H1 (cell line): ENCODE results near the gene SPATA25. TPM values are rescaled to one million over a fixed set of nuclear protein-coding genes. Genes with fewer than 3 reads are reported as not detected.

Source experiments
- CTCF ChIA-PET: fragments of 300-600 bp; sonication (Branson Sonifier 250); formaldehyde crosslinking; loops from one replicate; lab custom pipeline; 2021; ENCODE audit not compliant: partially characterized antibody; lab: Charles Lee
- POLR2A ChIA-PET: fragments of 300-600 bp; sonication (Branson Sonifier 250); formaldehyde crosslinking; loops from one replicate; lab custom pipeline; 2021; ENCODE audit warnings: inconsistent platforms; ENCODE audit not compliant: partially characterized antibody; lab: Charles Lee
- DNase-seq, 2 experiments: peaks; one replicate each; pipeline versions ENCODE4 v3.0.0 to v3.0.0-alpha.2; 2010 to 2022; ENCODE audit warnings: low spot score in 2 of 2, low read depth in 1 of 2, mixed read lengths in 1 of 2
- FAIRE-seq: peaks from 2 replicates; lab custom pipeline; 2011; peaks lifted over from hg19 to GRCh38; lab: Jason Lieb, UNC
- H2AFZ ChIP-seq: 2 replicates; pipeline ENCODE4 v1.8.1; 2012; ENCODE audit warnings: low read length, inconsistent platforms
- H2AK5ac ChIP-seq: 2 replicates; pipeline ENCODE4 v1.6.1; 2013; ENCODE audit warnings: low read depth, low read length
- H2BK120ac ChIP-seq: replicated peaks from 2 replicates; pipeline ENCODE3; 2013; ENCODE audit warnings: low read depth, low read length, inconsistent platforms
- H2BK12ac ChIP-seq: 2 replicates; pipeline ENCODE4 v1.6.1; 2013; ENCODE audit warnings: low read depth, low read length
- H2BK15ac ChIP-seq: 2 replicates; pipeline ENCODE4 v1.6.1; 2013; ENCODE audit warnings: low read length
- H2BK20ac ChIP-seq: 2 replicates; pipeline ENCODE4 v1.6.1; 2013; ENCODE audit warnings: low read length
- H2BK5ac ChIP-seq: 2 replicates; pipeline ENCODE4 v1.6.1; 2013; ENCODE audit warnings: low read depth, low read length
- H3K14ac ChIP-seq: 2 replicates; pipeline ENCODE4 v1.6.1; 2013; ENCODE audit warnings: inconsistent platforms; ENCODE audit not compliant: insufficient read length
- H3K18ac ChIP-seq: 2 replicates; pipeline ENCODE4 v1.6.1; 2013; ENCODE audit warnings: low read length; ENCODE audit errors: extremely low read depth
- H3K23ac ChIP-seq: 2 replicates; pipeline ENCODE4 v1.6.1; 2013; ENCODE audit warnings: inconsistent platforms; ENCODE audit not compliant: insufficient read length
- H3K23me2 ChIP-seq: 2 replicates; pipeline ENCODE4 v1.6.1; 2013; ENCODE audit warnings: low read depth, low read length
- H3K27ac ChIP-seq: 2 replicates; pipeline ENCODE4 v1.6.1; 2011; ENCODE audit warnings: low read depth, low read length, inconsistent platforms
- H3K27me3 ChIP-seq, 4 experiments: replicated peaks in 1 of 4; 1 replicate in 1 of 4; 2 replicates in 3 of 4; pipeline versions ENCODE4 v1.6.1 to v1.8.1; 2011 to 2013; ENCODE audit warnings: low read length in 3 of 4, mild to moderate bottlenecking in 3 of 4, inconsistent platforms in 2 of 4, mixed read lengths in 2 of 4, moderate library complexity in 1 of 4; ENCODE audit not compliant: control insufficient read depth in 3 of 4, insufficient read depth in 3 of 4; ENCODE audit errors: extremely low read depth in 1 of 4
- H3K36me3 ChIP-seq, 4 experiments: 2 replicates each; pipeline versions ENCODE4 v1.6.1 to v1.8.1; 2011 to 2013; ENCODE audit warnings: mild to moderate bottlenecking in 4 of 4, low read length in 3 of 4, moderate library complexity in 2 of 4, control low read depth in 1 of 4, inconsistent platforms in 1 of 4; ENCODE audit not compliant: insufficient read depth in 4 of 4, control insufficient read depth in 2 of 4
- H3K4ac ChIP-seq: replicated peaks from 2 replicates; pipeline ENCODE3; 2013; ENCODE audit warnings: low read length, low read depth, mixed read lengths, inconsistent platforms; ENCODE audit not compliant: insufficient read length
- H3K4me1 ChIP-seq, 4 experiments: replicated peaks in 1 of 4; 1 replicate in 1 of 4; 2 replicates in 3 of 4; pipeline versions ENCODE4 v1.6.1 to v1.8.1; 2011 to 2013; ENCODE audit warnings: low read length in 3 of 4, inconsistent platforms in 2 of 4, mixed read lengths in 1 of 4; ENCODE audit not compliant: insufficient read depth in 4 of 4, control insufficient read depth in 3 of 4
- H3K4me2 ChIP-seq, 2 experiments: 2 replicates each; pipeline versions ENCODE4 v1.6.1 to v1.8.1; 2011 to 2013; ENCODE audit warnings: low read depth in 2 of 2, low read length in 2 of 2, control low read depth in 1 of 2, inconsistent platforms in 1 of 2, mild to moderate bottlenecking in 1 of 2; ENCODE audit not compliant: insufficient read depth in 1 of 2
- H3K4me3 ChIP-seq, 4 experiments: fragments of 200-600, 300-600 bp in 1 of 4; sonication (generic), shearing (Covaris generic), sonication (Bioruptor Twin) in 1 of 4; 2 replicates each; pipeline versions ENCODE4 v1.5.1 to v1.8.1; 2011 to 2016; ENCODE audit warnings: low read length in 4 of 4, low read depth in 3 of 4, control low read depth in 2 of 4, inconsistent platforms in 2 of 4, mild to moderate bottlenecking in 2 of 4, mixed read lengths in 1 of 4, moderate library complexity in 1 of 4; ENCODE audit not compliant: insufficient read depth in 2 of 4; ENCODE audit errors: extremely low read depth in 1 of 4
- H3K56ac ChIP-seq: replicated peaks from 2 replicates; pipeline ENCODE3; 2013; ENCODE audit warnings: low read depth, mild to moderate bottlenecking, mixed read lengths, low read length, inconsistent platforms; ENCODE audit not compliant: insufficient read length
- H3K79me1 ChIP-seq: 2 replicates; pipeline ENCODE4 v1.6.1; 2013; ENCODE audit warnings: low read depth, low read length, control low read depth
- H3K79me2 ChIP-seq, 2 experiments: 2 replicates each; pipeline versions ENCODE4 v1.6.1 to v1.8.1; 2012 to 2013; ENCODE audit warnings: low read length in 2 of 2, mild to moderate bottlenecking in 2 of 2, inconsistent platforms in 1 of 2; ENCODE audit not compliant: insufficient read depth in 2 of 2, control insufficient read depth in 1 of 2
- H3K9ac ChIP-seq, 4 experiments: replicated peaks in 1 of 4; 1 replicate in 1 of 4; 2 replicates in 3 of 4; pipeline versions ENCODE4 v1.6.1 to v1.8.1; 2011 to 2013; ENCODE audit warnings: low read depth in 3 of 4, low read length in 3 of 4, control low read depth in 2 of 4, mild to moderate bottlenecking in 2 of 4, moderate library complexity in 2 of 4, inconsistent platforms in 1 of 4; ENCODE audit errors: extremely low read depth in 1 of 4
- H3K9me3 ChIP-seq, 2 experiments: 2 replicates each; pipeline versions ENCODE4 v1.6.1 to v1.8.1; 2012 to 2013; ENCODE audit warnings: mild to moderate bottlenecking in 2 of 2, moderate library complexity in 2 of 2, control low read depth in 1 of 2, inconsistent platforms in 1 of 2, low read depth in 1 of 2, low read length in 1 of 2, mixed read lengths in 1 of 2; ENCODE audit not compliant: insufficient read depth in 2 of 2
- H4K20me1 ChIP-seq, 2 experiments: replicated peaks in 1 of 2; 2 replicates each; pipeline versions ENCODE3 to v1.8.1; 2011 to 2013; ENCODE audit warnings: inconsistent platforms in 2 of 2, low read length in 2 of 2, mild to moderate bottlenecking in 1 of 2; ENCODE audit not compliant: insufficient read depth in 2 of 2, control insufficient read depth in 1 of 2
- H4K5ac ChIP-seq: 2 replicates; pipeline ENCODE4 v1.6.1; 2013; ENCODE audit warnings: low read length, low read depth, mixed read lengths, inconsistent platforms; ENCODE audit not compliant: insufficient read length
- H4K8ac ChIP-seq: 2 replicates; pipeline ENCODE4 v1.8.0; 2013; ENCODE audit warnings: mild to moderate bottlenecking, moderate library complexity, low read length, inconsistent platforms; ENCODE audit not compliant: insufficient read depth; ENCODE audit errors: extremely low read depth
- H4K91ac ChIP-seq: replicated peaks from 2 replicates; pipeline ENCODE3; 2013; ENCODE audit warnings: low read length, mixed read lengths, inconsistent platforms; ENCODE audit not compliant: insufficient read length
- CHD1 ChIP-seq: IDR thresholded peaks from 2 replicates; pipeline ENCODE4 v1.6.1; 2012; ENCODE audit warnings: low read depth, low read length, improper control_type of control experiment
- HDAC2 ChIP-seq, 2 experiments: fragments of 300-600 bp in 1 of 2; sonication (generic) in 1 of 2; IDR thresholded peaks; 2 replicates each; pipeline ENCODE4 v1.6.1; 2011 to 2012; ENCODE audit warnings: low read depth in 2 of 2, low read length in 2 of 2, mild to moderate bottlenecking in 2 of 2, moderate library complexity in 2 of 2, borderline replicate concordance in 1 of 2, inconsistent platforms in 1 of 2
- JUND ChIP-seq: IDR thresholded peaks from 2 replicates; pipeline ENCODE4 v1.6.1; 2011; ENCODE audit warnings: mild to moderate bottlenecking, improper control_type of control experiment, low read length
- RFX5 ChIP-seq: IDR thresholded peaks from 2 replicates; pipeline ENCODE4 v1.6.1; 2011; ENCODE audit warnings: low read depth, low read length, improper control_type of control experiment, borderline replicate concordance
- SIX5 ChIP-seq: IDR thresholded peaks from 2 replicates; pipeline ENCODE4 v1.6.1; 2011; ENCODE audit warnings: mild to moderate bottlenecking, low read depth, low read length
- SP4 ChIP-seq: IDR thresholded peaks from 2 replicates; pipeline ENCODE4 v1.6.1; 2012; ENCODE audit warnings: low read length, inconsistent platforms
- TAF1 ChIP-seq: IDR thresholded peaks from 2 replicates; pipeline ENCODE4 v1.6.1; 2011; ENCODE audit warnings: mild to moderate bottlenecking, low read depth, low read length
- WGBS, 2 experiments: shearing (Covaris generic) in 1 of 2; methylation state at CpG; one replicate each; pipeline versions ENCODE4 v1.1.6 to v1.1.7; 2013 to 2015; ENCODE audit warnings: low lambda C conversion rate in 2 of 2, mixed read lengths in 2 of 2, inconsistent platforms in 1 of 2, low coverage in 1 of 2, missing lambda C conversion rate in 1 of 2; ENCODE audit not compliant: insufficient replicate concordance in 2 of 2, insufficient coverage in 1 of 2, insufficient read length in 1 of 2; ENCODE audit errors: extremely low coverage in 1 of 2, missing lambda C conversion rate in 1 of 2; 5-methylcytosine and 5-hydroxymethylcytosine counted together
- polyA plus RNA-seq, 7 experiments: library from polyadenylated mRNA; depleted of rRNA in 3 of 7; stranded (reverse) in 5 of 7; unstranded in 2 of 7; fragments of >200 nt in 5 of 7; fragments of 200-250 nt in 2 of 7; gene quantifications; 1 replicate in 5 of 7; 2 replicates in 1 of 7; 4 replicates in 1 of 7; pipeline versions ENCODE4 v1.2.1 to v1.2.3, GENCODE V29; 2011 to 2013; ENCODE audit warnings: missing spikeins in 2 of 7, mixed read lengths in 2 of 7
- total RNA-seq: library from RNA; stranded (reverse); fragmentation: NEBNext Ultra II Directional; extraction: Animal tissue kit (Norgen Biotek cat#: 25700); gene quantifications from 2 replicates; pipeline ENCODE4 v1.2.1, GENCODE V29; 2021
- TF ChIP-seq, protein P1 (sequence below): IDR thresholded peaks from 2 replicates; pipeline ENCODE4 v1.6.1; 2012; ENCODE audit warnings: low read length, inconsistent platforms

The SPATA25 gene
- total and polyA plus RNA-seq, 2 of the 8 experiments (the other 6 are each of a cell fraction or from before 2014, with no cell fraction given), result 2.0 to 3.0 TPM

DNA sequence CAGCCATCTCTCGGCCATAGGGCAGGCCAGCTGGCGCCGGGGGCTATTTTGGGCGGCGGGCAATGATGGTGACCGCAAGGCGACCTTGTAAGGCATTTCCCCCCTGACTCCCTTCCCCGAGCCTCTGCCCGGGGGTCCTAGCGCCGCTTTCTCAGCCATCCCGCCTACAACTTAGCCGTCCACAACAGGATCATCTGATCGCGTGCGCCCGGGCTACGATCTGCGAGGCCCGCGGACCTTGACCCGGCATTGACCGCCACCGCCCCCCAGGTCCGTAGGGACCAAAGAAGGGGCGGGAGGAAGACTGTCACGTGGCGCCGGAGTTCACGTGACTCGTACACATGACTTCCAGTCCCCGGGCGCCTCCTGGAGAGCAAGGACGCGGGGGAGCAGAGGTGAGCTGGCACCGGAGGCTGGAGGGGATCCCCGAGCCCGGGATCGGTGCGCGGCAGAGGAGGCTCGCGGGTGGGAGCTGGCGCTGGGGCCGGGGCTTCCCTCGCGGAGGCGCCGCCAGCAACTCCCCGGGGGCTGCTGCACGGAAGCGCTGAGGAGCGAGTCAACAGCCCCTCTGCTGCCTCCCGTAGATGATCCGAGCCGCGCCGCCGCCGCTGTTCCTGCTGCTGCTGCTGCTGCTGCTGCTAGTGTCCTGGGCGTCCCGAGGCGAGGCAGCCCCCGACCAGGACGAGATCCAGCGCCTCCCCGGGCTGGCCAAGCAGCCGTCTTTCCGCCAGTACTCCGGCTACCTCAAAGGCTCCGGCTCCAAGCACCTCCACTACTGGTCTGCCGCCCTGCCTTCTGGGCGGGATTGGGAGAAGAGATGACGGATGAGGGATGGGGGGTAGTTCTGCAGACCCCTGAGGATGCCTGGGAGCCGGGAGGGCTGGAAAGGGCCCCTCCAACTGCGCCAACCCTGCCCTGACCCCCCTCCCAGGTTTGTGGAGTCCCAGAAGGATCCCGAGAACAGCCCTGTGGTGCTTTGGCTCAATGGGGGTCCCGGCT, 3.9 kb upstream of the SPATA25 start, which contains the start of the genes CTSA and NEURL2:
TSS of gene CTSA (plus strand) at position 351 of the 999 bp plus-strand sequence. CDS start at position 585, 234 bp downstream.
TSS of gene NEURL2 (minus strand) at position 224 of the 999 bp plus-strand sequence. CDS start at position 7, 217 bp downstream.
- Histone ChIP-seq H2BK5ac (peak within 1 kb of the TSS; percentile 52; the same call in 1 of the 2 replicates), H3K23ac (no peak within 1 kb of the TSS), H3K27me3 (no peaks in the 10 kb centered on the region), H3K4ac (peak within 1 kb of the TSS; percentile 94), H2BK15ac (no peak within 1 kb of the TSS), H4K20me1 (peaks cover 0 to 9% of the 10 kb centered on the region in 2 experiments), H3K4me3 (peak within 1 kb of the TSS; percentile 55 to 79 (median 74)), H4K5ac (peak within 1 kb of the TSS; percentile 70), H3K23me2 (peaks cover 15% of the 10 kb centered on the region; the same call in 1 of the 2 replicates), H2AFZ (no peak within 1 kb of the TSS; the same call in 1 of the 2 replicates), H3K9me3 (no peaks in the 10 kb centered on the region), H2BK12ac (peak within 1 kb of the TSS; percentile 68; the same call in 1 of the 2 replicates), H3K18ac (peak within 1 kb of the TSS; percentile 83), H2AK5ac (no peak within 1 kb of the TSS), H3K79me2 (peaks cover 0 to 7% of the 10 kb centered on the region in 2 experiments; a peak in 1 of 4 replicates), H4K91ac (peak within 1 kb of the TSS; percentile 74), H3K36me3 (peaks cover 3 to 8% (median 7%) of the 10 kb centered on the region in 4 experiments; a peak in 7 of 8 replicates), H3K4me2 (peak within 1 kb of the TSS; percentile 72 to 95), H2BK20ac (no peak within 1 kb of the TSS), H3K9ac (peak within 1 kb of the TSS; percentile 64 to 71 (median 67)), H3K4me1 (peaks cover 0 to 10% (median 6%) of the 10 kb centered on the region in 4 experiments; a peak in 6 of 7 replicates), H4K8ac (peak within 1 kb of the TSS; percentile 97), H3K14ac (no peak within 1 kb of the TSS), H3K79me1 (peaks cover 3% of the 10 kb centered on the region; the same call in 1 of the 2 replicates), H3K27ac (peak within 1 kb of the TSS; percentile 38), H3K56ac (peak within 1 kb of the TSS; percentile 59), H2BK120ac (peak within 1 kb of the TSS; percentile 43)
- CTCF ChIA-PET, result interaction anchor here (0.7 to 6.3 kb wide), 23 partner anchors 9 to 570 kb away, joined by 3 to 40 read pairs (median 8); partner anchors contain the start of gene ZSWIM1
- WGBS, 2 experiments, result 6% methylated on average over 70 of the region's 78 CpGs; no CpG with 5 or more reads in 1 of the 2 experiments
- POLR2A ChIA-PET, result interaction anchor here (0.6 to 11.2 kb wide), 27 partner anchors 9 to 498 kb away, joined by 3 to 172 read pairs (median 5); partner anchors contain the start of genes ACOT8, PCIF1, PLTP and SNX21
- FAIRE-seq (no peak), DNase-seq (peak; percentile 79 to 96)
- TF ChIP-seq CHD1 (no peak), JUND (no peak), TAF1 (peak; percentile 78), SIX5 (no peak), RFX5 (0 out of 2 replicates have a peak, but pooled peaks have one; percentile 21), HDAC2 (IDR thresholded peaks at IDR 0.05; ENCODE audit: borderline replicate concordance in 1 of 2, low read depth in 2 of 2, low read length in 2 of 2) (peak; percentile 9 to 86; a peak in 1 of 4 replicates), SP4 (peak; percentile 99)
- TF ChIP-seq, protein P1, sequence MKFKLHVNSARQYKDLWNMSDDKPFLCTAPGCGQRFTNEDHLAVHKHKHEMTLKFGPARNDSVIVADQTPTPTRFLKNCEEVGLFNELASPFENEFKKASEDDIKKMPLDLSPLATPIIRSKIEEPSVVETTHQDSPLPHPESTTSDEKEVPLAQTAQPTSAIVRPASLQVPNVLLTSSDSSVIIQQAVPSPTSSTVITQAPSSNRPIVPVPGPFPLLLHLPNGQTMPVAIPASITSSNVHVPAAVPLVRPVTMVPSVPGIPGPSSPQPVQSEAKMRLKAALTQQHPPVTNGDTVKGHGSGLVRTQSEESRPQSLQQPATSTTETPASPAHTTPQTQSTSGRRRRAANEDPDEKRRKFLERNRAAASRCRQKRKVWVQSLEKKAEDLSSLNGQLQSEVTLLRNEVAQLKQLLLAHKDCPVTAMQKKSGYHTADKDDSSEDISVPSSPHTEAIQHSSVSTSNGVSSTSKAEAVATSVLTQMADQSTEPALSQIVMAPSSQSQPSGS, result peak; percentile 61; the same call in 1 of the 2 replicates
